ENCODE data around the gene MS4A7. TPM values are rescaled to one million over a fixed set of nuclear protein-coding genes. Genes with fewer than 3 reads are reported as not detected.

Gene MS4A7
- total RNA-seq, 1 donor from 2014 or later = not detected

Other genes with a start within 250 kb of the MS4A7 start
- gene MS4A6A, start 195.4 kb upstream of the MS4A7 start, total RNA-seq = 0.55 and 2.3 TPM in 2 replicates
- not detected in 2 replicates for gene MS4A4E, start 135.4 kb upstream of the MS4A7 start, total RNA-seq
- 0.27 TPM in 1 of 2 replicates, not detected in the other for gene MS4A4A, start 97.9 kb upstream of the MS4A7 start, total RNA-seq
- not detected in 2 replicates for gene MS4A6E, start 51.3 kb upstream of the MS4A7 start, total RNA-seq
- gene MS4A14, start 17.9 kb downstream of the MS4A7 start, total RNA-seq = not detected in 2 replicates
- not detected in 2 replicates for gene MS4A5, start 51.0 kb downstream of the MS4A7 start, total RNA-seq
- gene MS4A1, start 77.3 kb downstream of the MS4A7 start, total RNA-seq = not detected in 2 replicates
- not detected in 2 replicates for gene MS4A12, start 114.2 kb downstream of the MS4A7 start, total RNA-seq
- not detected in 2 replicates for gene MS4A13, start 136.9 kb downstream of the MS4A7 start, total RNA-seq